HepG2 (cell line): Measurements from ENCODE around the gene RABGGTA. TPM values are rescaled to one million over a fixed set of nuclear protein-coding genes. Genes with fewer than 3 reads are reported as not detected.

Experiments
- AKAP8 ChIP-seq: sonication (generic); formaldehyde crosslinking; IDR thresholded peaks from 2 replicates; pipeline ENCODE4 v1.5.1; 2020; ENCODE audit warnings: mild to moderate bottlenecking, missing genetic modification reagents
- CENPX ChIP-seq: sonication (generic); formaldehyde crosslinking; IDR thresholded peaks from 2 replicates; pipeline ENCODE4 v1.9.0; 2021; ENCODE audit warnings: mild to moderate bottlenecking, missing genetic modification reagents, moderate library complexity
- FIP1L1 ChIP-seq: fragments of 200-400 bp; formaldehyde crosslinking; IDR thresholded peaks from 2 replicates; pipeline ENCODE4 v1.6.1; 2018; ENCODE audit warnings: low read depth, mild to moderate bottlenecking, low read length, moderate library complexity, borderline replicate concordance; ENCODE audit not compliant: insufficient read depth
- GABPB1 ChIP-seq: IDR thresholded peaks from 2 replicates; pipeline ENCODE4 v1.6.1; 2016; ENCODE audit warnings: mild to moderate bottlenecking, missing genetic modification reagents, moderate library complexity, missing compliant biosample characterization
- KLF6 ChIP-seq: IDR thresholded peaks from 2 replicates; pipeline ENCODE4 v1.8.0; 2016; ENCODE audit warnings: missing biosample characterization, missing genetic modification reagents
- KLF9 ChIP-seq: IDR thresholded peaks from 2 replicates; pipeline ENCODE4 v1.6.1; 2016; ENCODE audit warnings: low read depth
- KMT2A ChIP-seq: sonication (generic); formaldehyde crosslinking; IDR thresholded peaks from 2 replicates; pipeline ENCODE4 v1.4.0; 2020; ENCODE audit warnings: missing genetic modification reagents
- MLLT10 ChIP-seq: sonication (generic); formaldehyde crosslinking; IDR thresholded peaks from 2 replicates; pipeline ENCODE4 v1.4.0; 2020; ENCODE audit warnings: missing genetic modification reagents
- PPARG ChIP-seq: conservative IDR thresholded peaks from 2 replicates; pipeline ENCODE4 v1.6.1; 2016; ENCODE audit warnings: missing biosample characterization, missing genetic modification reagents
- PREB ChIP-seq: sonication (generic); formaldehyde crosslinking; IDR thresholded peaks from 2 replicates; pipeline ENCODE4 v1.4.0; 2020; ENCODE audit warnings: missing genetic modification reagents
- PRPF4 ChIP-seq: fragments of 200-400 bp; formaldehyde crosslinking; IDR thresholded peaks from 2 replicates; pipeline ENCODE4 v1.6.1; 2016; ENCODE audit warnings: low read length, low read depth; ENCODE audit not compliant: poor library complexity, severe bottlenecking
- RNF2 ChIP-seq: fragments of 450-650 bp; conservative IDR thresholded peaks from 2 replicates; pipeline ENCODE4 v1.6.1; 2016; ENCODE audit warnings: low read depth
- SMYD3 ChIP-seq: sonication (generic); formaldehyde crosslinking; IDR thresholded peaks from 2 replicates; pipeline ENCODE4 v1.8.1; 2023; ENCODE audit warnings: mild to moderate bottlenecking, missing genetic modification reagents
- SOX5 ChIP-seq: IDR thresholded peaks from 2 replicates; pipeline ENCODE4 v1.6.1; 2016; ENCODE audit warnings: borderline replicate concordance
- SPEN ChIP-seq: sonication (generic); formaldehyde crosslinking; IDR thresholded peaks from 2 replicates; pipeline ENCODE4 v1.5.1; 2020; ENCODE audit warnings: low read depth, mild to moderate bottlenecking, missing genetic modification reagents
- SSRP1 ChIP-seq: IDR thresholded peaks from 2 replicates; pipeline ENCODE4 v1.6.1; 2016; ENCODE audit warnings: control low read depth
- TSC22D2 ChIP-seq: sonication (generic); formaldehyde crosslinking; IDR thresholded peaks from 2 replicates; pipeline ENCODE4 v1.5.1; 2020; ENCODE audit warnings: missing genetic modification reagents, mild to moderate bottlenecking, borderline replicate concordance
- ZBTB3 ChIP-seq: sonication (generic); formaldehyde crosslinking; IDR thresholded peaks from 2 replicates; pipeline ENCODE4 v1.4.0; 2020; ENCODE audit warnings: low read depth, mild to moderate bottlenecking, moderate library complexity, missing genetic modification reagents, borderline replicate concordance
- ZBTB39 ChIP-seq: sonication (generic); formaldehyde crosslinking; IDR thresholded peaks from 2 replicates; pipeline ENCODE4 v1.5.0; 2020; ENCODE audit warnings: missing genetic modification reagents
- ZBTB44 ChIP-seq: sonication (generic); formaldehyde crosslinking; IDR thresholded peaks from 2 replicates; pipeline ENCODE4 v1.4.0; 2020; ENCODE audit warnings: missing genetic modification reagents
- ZFP91 ChIP-seq: sonication (generic); formaldehyde crosslinking; IDR thresholded peaks from 2 replicates; pipeline ENCODE4 v1.9.0; 2022; ENCODE audit warnings: missing genetic modification reagents, mild to moderate bottlenecking, borderline replicate concordance
- ZNF326 ChIP-seq: sonication (generic); formaldehyde crosslinking; IDR thresholded peaks from 2 replicates; pipeline ENCODE4 v1.4.0; 2020; ENCODE audit warnings: missing genetic modification reagents, borderline replicate concordance
- ZNF441 ChIP-seq: sonication (generic); formaldehyde crosslinking; IDR thresholded peaks from 2 replicates; pipeline ENCODE4 v1.7.0; 2021; ENCODE audit warnings: missing genetic modification reagents, borderline replicate concordance
- polyA plus RNA-seq, 8 experiments: library from polyadenylated mRNA; depleted of rRNA in 3 of 8; stranded (reverse) in 7 of 8; unstranded in 1 of 8; fragments of >200 nt; fragmentation: Illumina TruSeq in 4 of 8; extraction: Trizol in 4 of 8; gene quantifications; 2 replicates each; pipeline versions ENCODE4 v1.2.1 to v1.2.3, GENCODE V29; 2011 to 2016; ENCODE audit warnings: low read depth in 4 of 8, missing spikeins in 1 of 8, mixed read lengths in 1 of 8; ENCODE audit not compliant: insufficient read depth in 1 of 8
- total RNA-seq, 5 experiments: library from RNA; depleted of rRNA; stranded (reverse); fragments of >200 nt; fragmentation: Illumina TruSeq; extraction: Trizol; gene quantifications; 2 replicates each; pipeline ENCODE4 v1.2.3, GENCODE V29; 2016; ENCODE audit warnings: low read depth in 1 of 5

RABGGTA gene
- total and polyA plus RNA-seq, 2 of the 13 experiments (the other 11 are each of a cell fraction or from before 2014, with no cell fraction given): 57.9 to 90.8 TPM

- TF ChIP-seq PPARG (CRISPR knock-in tag) (no peak), ZNF326 (0 out of 2 replicates have a peak, but pooled peaks have one; percentile 62), ZFP91 (CRISPR knock-in tag) (peak; percentile 88; the same call in 1 of the 2 replicates), ZBTB39 (peak; percentile 91; the same call in 1 of the 2 replicates), ZBTB3 (CRISPR knock-in tag) (no peak; the same call in 1 of the 2 replicates), RNF2 (peak; percentile 89), ZNF441 (CRISPR knock-in tag) (peak; percentile 31; the same call in 1 of the 2 replicates), SOX5 (CRISPR knock-in tag) (peak; percentile 37), KLF6 (peak; percentile 67; the same call in 1 of the 2 replicates), PREB (no peak; the same call in 1 of the 2 replicates), SSRP1 (no peak; the same call in 1 of the 2 replicates), KLF9 (CRISPR knock-in tag) (no peak; the same call in 1 of the 2 replicates), PRPF4 (peak; percentile 87), GABPB1 (CRISPR knock-in tag) (peak; percentile 90), ZBTB44 (CRISPR knock-in tag) (no peak; the same call in none of the 2 replicates), KMT2A (peak; percentile 73), MLLT10 (CRISPR knock-in tag) (no peak), SPEN (peak; percentile 74), FIP1L1 (0 out of 2 replicates have a peak, but pooled peaks have one; percentile 22), AKAP8 (CRISPR knock-in tag) (peak; percentile 77), TSC22D2 (CRISPR knock-in tag) (peak; percentile 21), SMYD3 (peak; percentile 92), CENPX (no peak)
Measured at GRCh38 chr14:24232645-24233537, 38.5 kb downstream of the RABGGTA start, which contains the start of gene GMPR2 (continued).
